Spleen (tissue), 11 donors: ENCODE measurements around the gene SKAP2. TPM values are rescaled to one million over a fixed set of nuclear protein-coding genes. Genes with fewer than 3 reads are reported as not detected.

ENCODE experiments used
- DNase-seq: peaks from one replicate; pipeline ENCODE4 v3.0.0-alpha.2; 2020
- H3K27ac ChIP-seq, 8 donors: fragments of 200-600 bp; sonication (generic) in 7 of 8; 1 replicate in 4 of 8; 2 replicates in 4 of 8; pipeline versions ENCODE4 v1.5.0 to v1.8.0; 2016 to 2021; ENCODE audit warnings: inconsistent platforms in 4 of 8, mild to moderate bottlenecking in 4 of 8, moderate library complexity in 1 of 8
- H3K27me3 ChIP-seq, 7 donors: fragments of 200-600 bp; sonication (generic) in 6 of 7; replicated peaks in 1 of 7; 1 replicate in 4 of 7; 2 replicates in 3 of 7; pipeline versions ENCODE4 v1.5.0 to v1.8.0; 2016 to 2021; ENCODE audit warnings: inconsistent platforms in 3 of 7, mild to moderate bottlenecking in 1 of 7
- H3K36me3 ChIP-seq, 6 donors: fragments of 200-600 bp; sonication (generic) in 5 of 6; 1 replicate in 4 of 6; 2 replicates in 2 of 6; pipeline versions ENCODE4 v1.5.0 to v1.8.0; 2016 to 2021; ENCODE audit warnings: inconsistent platforms in 2 of 6
- H3K4me1 ChIP-seq, 6 donors: fragments of 200-600 bp; sonication (generic) in 5 of 6; 1 replicate in 3 of 6; 2 replicates in 3 of 6; pipeline versions ENCODE4 v1.5.0 to v1.8.0; 2016 to 2021; ENCODE audit warnings: inconsistent platforms in 3 of 6
- H3K4me3 ChIP-seq, 8 donors: fragments of 200-600 bp; sonication (generic) in 7 of 8; 1 replicate in 4 of 8; 2 replicates in 4 of 8; pipeline versions ENCODE4 v1.5.0 to v1.8.0; 2016 to 2021; ENCODE audit warnings: inconsistent platforms in 4 of 8, mild to moderate bottlenecking in 4 of 8, moderate library complexity in 2 of 8
- H3K9me3 ChIP-seq, 8 donors: fragments of 200-600 bp; sonication (generic) in 7 of 8; 1 replicate in 4 of 8; 2 replicates in 4 of 8; pipeline versions ENCODE4 v1.5.0 to v1.8.0; 2016 to 2021; ENCODE audit warnings: inconsistent platforms in 4 of 8
- POLR2A ChIP-seq, 3 donors: fragments of 450-650 bp; IDR thresholded peaks; one replicate each; pipeline ENCODE4 v1.5.1; 2017; ENCODE audit warnings: antibody characterized with exemption in 3 of 3, mild to moderate bottlenecking in 1 of 3
- POLR2AphosphoS5 ChIP-seq, 3 donors: sonication (generic); formaldehyde crosslinking; IDR thresholded peaks; one replicate each; pipeline ENCODE4 v1.5.1; 2017; ENCODE audit warnings: antibody characterized with exemption in 3 of 3
- WGBS, 5 donors: extraction: QIAGEN DNeasy Blood & Tissue Kit in 3 of 5; methylation state at CpG; one replicate each; pipeline versions ENCODE4 v1.1.5 to v1.1.7; 2013 to 2018; 5-methylcytosine and 5-hydroxymethylcytosine counted together
- intact Hi-C: fragments of 100-400 bp; cut with DNase I; formaldehyde crosslinking; loops from one replicate; pipeline ENCODE4 v1.15.0; 2023; ENCODE audit warnings: low total_unique reads
- polyA plus RNA-seq, 3 donors: library from polyadenylated mRNA; stranded (reverse); fragments of 200-250 nt; gene quantifications; one replicate each; pipeline ENCODE4 v1.2.1, GENCODE V29; 2013
- total RNA-seq, 7 donors: library from RNA; depleted of rRNA in 3 of 7; stranded (reverse); fragments of >200 nt in 3 of 7; fragmentation: NEBNext Ultra II Directional in 4 of 7; extraction: Animal tissue kit (Norgen Biotek cat#: 25700) in 4 of 7; gene quantifications; one replicate each; pipeline versions ENCODE4 v1.1.0 to v1.2.1, GENCODE V29; 2016 to 2021
- TF ChIP-seq, protein P1 (sequence below), 11 experiments: fragments of 200-600 bp in 7 of 11; fragments of 450-650 bp in 4 of 11; sonication (generic) in 4 of 11; IDR thresholded peaks in 8 of 11; conservative IDR thresholded peaks in 3 of 11; 1 replicate in 7 of 11; 2 replicates in 4 of 11; pipeline versions ENCODE4 v1.4.0 to v1.8.0; 2016 to 2021; ENCODE audit warnings: antibody characterized with exemption in 11 of 11, inconsistent platforms in 4 of 11, mild to moderate bottlenecking in 1 of 11
- donor health status: healthy with polysubstance abuse.
- donor health status: DM: no; HTN: no; CAD: no; lungs with moderate emphysema.
- donor health status: DM: no; HTN: no; CAD: no.
- donor health status: Bipolar disorder and iron deficiency.
- donor health status: healthy.
- donor health status: DM: no; HTN: no; CAD: no.
- donor health status: DM: yes; HTN: yes; CAD: no.

Gene SKAP2
- total and polyA plus RNA-seq, 10 donors, result 14.8 to 87.2 (median 61.7) TPM

GRCh38 chr7:26856176-26856985 lies 8.0 kb downstream of the SKAP2 start:
- Histone ChIP-seq H3K27ac (peak overlapping the region in 7 of 8 donors; percentile 10 to 81 (median 71)), H3K4me1 (peaks cover 0 to 83% (median 47%) of the 10 kb centered on the region in 6 donors), H3K36me3 (peaks cover 0 to 23% (median 3%) of the 10 kb centered on the region in 6 donors), H3K4me3 (peak overlapping the region in 2 of 8 donors; percentile 21 to 27), H3K27me3 (no peaks in the 10 kb centered on the region), H3K9me3 (no peaks in the 10 kb centered on the region)
- intact Hi-C loops, result loop anchor here (10.0 kb wide), 1 partner anchor 238 kb away; the partner anchor contains the start of gene HOXA1
- TF ChIP-seq, protein P1, sequence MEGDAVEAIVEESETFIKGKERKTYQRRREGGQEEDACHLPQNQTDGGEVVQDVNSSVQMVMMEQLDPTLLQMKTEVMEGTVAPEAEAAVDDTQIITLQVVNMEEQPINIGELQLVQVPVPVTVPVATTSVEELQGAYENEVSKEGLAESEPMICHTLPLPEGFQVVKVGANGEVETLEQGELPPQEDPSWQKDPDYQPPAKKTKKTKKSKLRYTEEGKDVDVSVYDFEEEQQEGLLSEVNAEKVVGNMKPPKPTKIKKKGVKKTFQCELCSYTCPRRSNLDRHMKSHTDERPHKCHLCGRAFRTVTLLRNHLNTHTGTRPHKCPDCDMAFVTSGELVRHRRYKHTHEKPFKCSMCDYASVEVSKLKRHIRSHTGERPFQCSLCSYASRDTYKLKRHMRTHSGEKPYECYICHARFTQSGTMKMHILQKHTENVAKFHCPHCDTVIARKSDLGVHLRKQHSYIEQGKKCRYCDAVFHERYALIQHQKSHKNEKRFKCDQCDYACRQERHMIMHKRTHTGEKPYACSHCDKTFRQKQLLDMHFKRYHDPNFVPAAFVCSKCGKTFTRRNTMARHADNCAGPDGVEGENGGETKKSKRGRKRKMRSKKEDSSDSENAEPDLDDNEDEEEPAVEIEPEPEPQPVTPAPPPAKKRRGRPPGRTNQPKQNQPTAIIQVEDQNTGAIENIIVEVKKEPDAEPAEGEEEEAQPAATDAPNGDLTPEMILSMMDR (IDR thresholded peaks at IDR 0.05 in 8 of 11, conservative IDR thresholded peaks at IDR 0.05 in 3 of 11), result no peak
- no peak for TF ChIP-seq POLR2A (IDR thresholded peaks at IDR 0.05)
- TF ChIP-seq POLR2AphosphoS5 (IDR thresholded peaks at IDR 0.05), result no peak
- DNase-seq, result no peak
- WGBS, 5 donors, result 21 to 30% (median 27%) methylated on average over 3 of the region's 3 CpGs

GRCh38 chr7:26854876-26855855 lies 9.2 kb downstream of the SKAP2 start:
- Histone ChIP-seq H3K27me3 (no peaks in the 10 kb centered on the region), H3K4me1 (peaks cover 0 to 71% (median 41%) of the 10 kb centered on the region in 6 donors), H3K36me3 (peaks cover 0 to 36% (median 4%) of the 10 kb centered on the region in 6 donors), H3K9me3 (no peaks in the 10 kb centered on the region), H3K27ac (peak overlapping the region in 5 of 8 donors; percentile 22 to 81 (median 46)), H3K4me3 (no peak overlapping the region)
- no peak for TF ChIP-seq POLR2A (IDR thresholded peaks at IDR 0.05)
- TF ChIP-seq POLR2AphosphoS5 (IDR thresholded peaks at IDR 0.05), result no peak
- 66 to 79% (median 73%) methylated on average over 1 of the region's 1 CpG for WGBS, 5 donors
- no peak for DNase-seq
- intact Hi-C loops, result loop anchor here (10.0 kb wide), 1 partner anchor 240 kb away; the partner anchor contains the start of gene HOXA1

- Histone ChIP-seq H3K4me1 (peaks cover 0 to 58% (median 37%) of the 10 kb centered on the region in 6 donors), H3K27ac (no peak overlapping the region), H3K27me3 (no peaks in the 10 kb centered on the region), H3K9me3 (no peaks in the 10 kb centered on the region), H3K36me3 (peaks cover 0 to 48% (median 5%) of the 10 kb centered on the region in 6 donors), H3K4me3 (no peak overlapping the region)
- no peak for TF ChIP-seq POLR2AphosphoS5 (IDR thresholded peaks at IDR 0.05)
- TF ChIP-seq POLR2A (IDR thresholded peaks at IDR 0.05), result no peak
- TF ChIP-seq, protein P1 (IDR thresholded peaks at IDR 0.05 in 8 of 11, conservative IDR thresholded peaks at IDR 0.05 in 3 of 11), result peak in 10 of 11 experiments; percentile 8 to 58 (median 50)
- intact Hi-C loops, result loop anchor here (10.0 kb wide), 1 partner anchor 241 kb away; the partner anchor contains the start of gene HOXA1
- no peak for DNase-seq
- WGBS, 5 donors, result 25 to 39% (median 30%) methylated on average over 4 of the region's 4 CpGs
Observed at GRCh38 chr7:26853788-26854393, 10.5 kb downstream of the SKAP2 start.

GRCh38 chr7:26850193-26850651 lies 14.2 kb downstream of the SKAP2 start:
- Histone ChIP-seq H3K36me3 (peaks cover 0 to 81% (median 5%) of the 10 kb centered on the region in 6 donors), H3K27me3 (no peaks in the 10 kb centered on the region), H3K4me3 (no peak overlapping the region), H3K27ac (no peak overlapping the region), H3K9me3 (no peaks in the 10 kb centered on the region), H3K4me1 (peaks cover 0 to 22% (median 11%) of the 10 kb centered on the region in 6 donors)
- no peak for DNase-seq
- TF ChIP-seq POLR2AphosphoS5 (IDR thresholded peaks at IDR 0.05) (no peak), POLR2A (IDR thresholded peaks at IDR 0.05) (no peak)
- WGBS, 5 donors, result 92 to 98% (median 95%) methylated on average over 8 of the region's 8 CpGs
- intact Hi-C loops, result loop anchor here (10.0 kb wide), 1 partner anchor 245 kb away; the partner anchor contains the start of gene HOXA1
